Stimulated activated CD8-positive, alpha-beta memory T cell treated with anti-CD3 and anti-CD28 coated beads, Interleukin-4, amount 100 ng/mL, for 48 hours (primary cell): ENCODE measurements around the gene XXYLT1.
"Not testable (repeated sequence)": the region's sequence is repeated elsewhere in the genome, so short reads cannot be mapped to it uniquely, and the experiment has no call there.

Source experiments
- DNase-seq: peaks from one replicate; pipeline ENCODE4 v3.0.0-alpha.2; 2020

Gene XXYLT1

GRCh38 chr3:195125646-195126045 is 145.3 kb downstream of the XXYLT1 start:
- DNase-seq, result no peak

- no peak for DNase-seq
Measured at GRCh38 chr3:195124378-195124992, 146.5 kb downstream of the XXYLT1 start.

- DNase-seq, result no peak
Measured at GRCh38 chr3:195123281-195123691, 147.7 kb downstream of the XXYLT1 start.

GRCh38 chr3:195122261-195122660 is 148.7 kb downstream of the XXYLT1 start:
- no peak for DNase-seq

- no peak for DNase-seq
Measured at GRCh38 chr3:195120267-195120601, 150.7 kb downstream of the XXYLT1 start.

GRCh38 chr3:195119461-195120266 is 151.3 kb downstream of the XXYLT1 start:
- no peak for DNase-seq

GRCh38 chr3:195118671-195119070 is 152.3 kb downstream of the XXYLT1 start:
- DNase-seq, result no peak

GRCh38 chr3:195117978-195118581 is 152.9 kb downstream of the XXYLT1 start:
- DNase-seq, result no peak

- DNase-seq, result no peak
Measured at GRCh38 chr3:195116407-195117185, 154.4 kb downstream of the XXYLT1 start.

- no peak for DNase-seq
Measured at GRCh38 chr3:195115600-195116406, 155.2 kb downstream of the XXYLT1 start.

- no peak for DNase-seq
Measured at GRCh38 chr3:195114786-195115599, 156.0 kb downstream of the XXYLT1 start.

- DNase-seq, result no peak
Measured at GRCh38 chr3:195113536-195114425, 157.2 kb downstream of the XXYLT1 start.

GRCh38 chr3:195113048-195113447 is 157.9 kb downstream of the XXYLT1 start:
- no peak for DNase-seq

GRCh38 chr3:195112361-195112791 is 158.6 kb downstream of the XXYLT1 start:
- no peak for DNase-seq

GRCh38 chr3:195111766-195112165 is 159.2 kb downstream of the XXYLT1 start:
- no peak for DNase-seq

- DNase-seq, result no peak
Measured at GRCh38 chr3:195111319-195111705, 159.6 kb downstream of the XXYLT1 start.

GRCh38 chr3:195110647-195111318 is 160.2 kb downstream of the XXYLT1 start:
- DNase-seq, result no peak

- DNase-seq, result no peak
Measured at GRCh38 chr3:195109098-195109657, 161.8 kb downstream of the XXYLT1 start.

- no peak for DNase-seq
Measured at GRCh38 chr3:195107593-195107992, 163.4 kb downstream of the XXYLT1 start.

GRCh38 chr3:195107031-195107430 is 163.9 kb downstream of the XXYLT1 start:
- not testable (repeated sequence) for DNase-seq
